ENCODE results near the gene MYOD1. TPM values are rescaled to one million over a fixed set of nuclear protein-coding genes. Genes with fewer than 3 reads are reported as not detected.

The MYOD1 gene
- total RNA-seq, 1 donor from 2014 or later: not detected

DNA sequence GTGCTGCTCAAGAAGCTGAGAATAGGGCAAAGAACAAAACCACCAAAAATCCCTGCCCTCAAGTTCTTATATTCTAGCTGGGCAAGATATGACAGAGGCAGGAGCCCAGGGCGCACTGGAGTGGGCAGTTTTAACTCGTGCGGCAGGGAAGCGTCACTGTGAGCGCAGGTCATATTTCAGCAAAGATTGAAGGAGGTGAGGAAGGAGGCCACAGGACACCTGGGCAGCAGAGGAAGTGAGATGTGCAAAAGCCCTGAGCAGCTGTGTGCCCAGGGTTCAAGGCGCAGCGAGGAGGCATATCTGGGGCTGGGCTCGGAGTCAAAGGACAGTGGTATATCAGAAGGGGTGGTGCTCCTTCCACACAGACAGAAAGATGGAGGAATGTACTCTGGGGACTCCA is 28.7 kb downstream of the MYOD1 start:
- Histone ChIP-seq H3K27ac (no peak overlapping the region), H3K4me2 (no peak overlapping the region), H3K9me3 (ENCODE audit: low read depth) (no peaks in the 10 kb centered on the region), H3K9ac (no peak overlapping the region), H3F3A (ENCODE audit: low read depth) (no peaks in the 10 kb centered on the region), H3K4me1 (no peaks in the 10 kb centered on the region), H4K20me1 (ENCODE audit: low read depth) (no peaks in the 10 kb centered on the region), H3K27me3 (no peaks in the 10 kb centered on the region), H2AFZ (replicated peaks) (no peak overlapping the region), H3K4me3 (no peak overlapping the region), H3K79me2 (ENCODE audit: low read depth) (no peaks in the 10 kb centered on the region), H3K36me3 (no peaks in the 10 kb centered on the region)
- TF ChIP-seq CTCF (IDR thresholded peaks at IDR 0.05) (no peak), EZH2 (IDR thresholded peaks at IDR 0.05) (no peak), EZH2phosphoT487 (IDR thresholded peaks at IDR 0.05) (no peak)
- H3K36me3 Mint-ChIP-seq: no peaks in the 10 kb centered on the region
- DNase-seq (ENCODE audit: low spot score): no peak
- H3K27me3 Mint-ChIP-seq (ENCODE audit: insufficient read depth, low read depth): peaks cover 7% of the 10 kb centered on the region
- H3K4me3 Mint-ChIP-seq: no peak overlapping the region
- H3K4me1 Mint-ChIP-seq: peaks cover 3% of the 10 kb centered on the region
- peak overlapping the region; percentile 33 for H3K27ac Mint-ChIP-seq
- no peaks in the 10 kb centered on the region for H3K9me3 Mint-ChIP-seq

- Histone ChIP-seq H3K9me3 (ENCODE audit: low read depth) (no peaks in the 10 kb centered on the region), H3K27ac (no peak overlapping the region), H3K27me3 (no peaks in the 10 kb centered on the region), H4K20me1 (ENCODE audit: low read depth) (no peaks in the 10 kb centered on the region), H3K4me3 (no peak overlapping the region), H3K4me2 (no peak overlapping the region), H2AFZ (replicated peaks) (no peak overlapping the region), H3F3A (ENCODE audit: low read depth) (no peaks in the 10 kb centered on the region), H3K4me1 (no peaks in the 10 kb centered on the region), H3K36me3 (no peaks in the 10 kb centered on the region), H3K9ac (no peak overlapping the region), H3K79me2 (ENCODE audit: low read depth) (no peaks in the 10 kb centered on the region)
- H3K27ac Mint-ChIP-seq: no peak overlapping the region
- H3K4me1 Mint-ChIP-seq: peaks cover 3% of the 10 kb centered on the region
- H3K4me3 Mint-ChIP-seq: no peak overlapping the region
- H3K36me3 Mint-ChIP-seq: no peaks in the 10 kb centered on the region
- H3K9me3 Mint-ChIP-seq: no peaks in the 10 kb centered on the region
- peaks cover 6% of the 10 kb centered on the region for H3K27me3 Mint-ChIP-seq (ENCODE audit: insufficient read depth, low read depth)
- TF ChIP-seq CTCF (IDR thresholded peaks at IDR 0.05) (no peak), EZH2 (IDR thresholded peaks at IDR 0.05) (no peak), EZH2phosphoT487 (IDR thresholded peaks at IDR 0.05) (no peak)
- no peak for DNase-seq (ENCODE audit: low spot score)
Measured at GRCh38 chr11:17748761-17749721, 29.7 kb downstream of the MYOD1 start.

DNA sequence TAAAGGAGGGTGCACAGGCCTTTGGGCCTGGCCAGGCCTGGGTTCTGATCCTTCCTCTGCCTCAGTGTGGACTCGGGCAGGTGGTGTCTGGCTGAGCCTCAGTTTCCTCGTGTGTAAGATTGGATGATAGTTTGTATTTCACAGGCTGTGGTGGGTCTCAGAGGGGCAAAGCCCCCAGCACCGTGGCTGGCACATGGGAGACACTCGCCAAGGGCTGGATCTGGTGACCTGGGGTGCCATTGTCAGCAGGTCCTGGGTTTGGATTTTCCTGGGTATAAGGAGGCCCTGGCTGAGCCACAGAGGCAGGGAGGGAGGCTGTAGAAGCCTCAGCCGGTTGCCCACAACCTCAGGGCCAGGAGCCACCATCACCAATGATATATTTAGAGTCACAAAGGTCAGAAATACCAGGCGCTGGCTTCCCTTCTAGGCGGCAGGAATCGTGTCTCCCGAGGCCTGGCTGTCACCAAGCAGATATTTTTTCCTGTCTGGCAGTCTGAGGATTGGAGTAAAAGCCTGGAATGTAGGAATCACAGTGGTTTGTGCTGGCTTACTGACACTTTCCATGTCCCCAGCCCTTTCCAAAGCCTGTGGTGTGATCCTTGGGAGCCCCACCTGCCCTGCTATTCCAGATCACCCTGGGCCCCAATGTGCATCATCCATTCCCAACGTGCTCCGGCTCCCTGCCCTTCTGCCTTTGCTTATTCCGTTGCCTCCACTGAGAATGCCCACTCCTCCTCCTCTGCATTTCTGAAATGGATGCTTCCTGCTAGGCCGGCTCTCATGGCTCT is 30.8 kb downstream of the MYOD1 start:
- no peak overlapping the region for H3K4me2 ChIP-seq
- no peaks in the 10 kb centered on the region for H3K4me1 ChIP-seq
- no peak overlapping the region for H3K4me3 ChIP-seq
- no peaks in the 10 kb centered on the region for H3K9me3 ChIP-seq (ENCODE audit: low read depth)
- TF ChIP-seq CTCF (IDR thresholded peaks at IDR 0.05) (no peak), EZH2 (IDR thresholded peaks at IDR 0.05) (no peak), EZH2phosphoT487 (IDR thresholded peaks at IDR 0.05) (no peak)
- H4K20me1 ChIP-seq (ENCODE audit: low read depth): no peaks in the 10 kb centered on the region
- Mint-ChIP-seq H3K36me3 (no peaks in the 10 kb centered on the region), H3K27me3 (ENCODE audit: insufficient read depth, low read depth) (peaks cover 7% of the 10 kb centered on the region), H3K4me3 (no peak overlapping the region), H3K4me1 (no peaks in the 10 kb centered on the region), H3K9me3 (no peaks in the 10 kb centered on the region), H3K27ac (no peak overlapping the region)
- H3K9ac ChIP-seq: no peak overlapping the region
- no peak overlapping the region for H2AFZ ChIP-seq (replicated peaks)
- H3K36me3 ChIP-seq: no peaks in the 10 kb centered on the region
- H3K27ac ChIP-seq: no peak overlapping the region
- H3F3A ChIP-seq (ENCODE audit: low read depth): no peaks in the 10 kb centered on the region
- no peak for DNase-seq (ENCODE audit: low spot score)
- peaks cover 10% of the 10 kb centered on the region for H3K27me3 ChIP-seq
- no peaks in the 10 kb centered on the region for H3K79me2 ChIP-seq (ENCODE audit: low read depth)
